Stimulated activated CD8-positive, alpha-beta memory T cell treated with anti-CD3 and anti-CD28 coated beads, Interleukin-15, amount 100 ng/mL, for 24 hours (primary cell): Measurements from ENCODE around the gene LCN12.

ENCODE experiments used
- DNase-seq: peaks from one replicate; pipeline ENCODE4 v3.0.0-alpha.2; 2020; ENCODE audit warnings: low read depth

LCN12 gene

DNA sequence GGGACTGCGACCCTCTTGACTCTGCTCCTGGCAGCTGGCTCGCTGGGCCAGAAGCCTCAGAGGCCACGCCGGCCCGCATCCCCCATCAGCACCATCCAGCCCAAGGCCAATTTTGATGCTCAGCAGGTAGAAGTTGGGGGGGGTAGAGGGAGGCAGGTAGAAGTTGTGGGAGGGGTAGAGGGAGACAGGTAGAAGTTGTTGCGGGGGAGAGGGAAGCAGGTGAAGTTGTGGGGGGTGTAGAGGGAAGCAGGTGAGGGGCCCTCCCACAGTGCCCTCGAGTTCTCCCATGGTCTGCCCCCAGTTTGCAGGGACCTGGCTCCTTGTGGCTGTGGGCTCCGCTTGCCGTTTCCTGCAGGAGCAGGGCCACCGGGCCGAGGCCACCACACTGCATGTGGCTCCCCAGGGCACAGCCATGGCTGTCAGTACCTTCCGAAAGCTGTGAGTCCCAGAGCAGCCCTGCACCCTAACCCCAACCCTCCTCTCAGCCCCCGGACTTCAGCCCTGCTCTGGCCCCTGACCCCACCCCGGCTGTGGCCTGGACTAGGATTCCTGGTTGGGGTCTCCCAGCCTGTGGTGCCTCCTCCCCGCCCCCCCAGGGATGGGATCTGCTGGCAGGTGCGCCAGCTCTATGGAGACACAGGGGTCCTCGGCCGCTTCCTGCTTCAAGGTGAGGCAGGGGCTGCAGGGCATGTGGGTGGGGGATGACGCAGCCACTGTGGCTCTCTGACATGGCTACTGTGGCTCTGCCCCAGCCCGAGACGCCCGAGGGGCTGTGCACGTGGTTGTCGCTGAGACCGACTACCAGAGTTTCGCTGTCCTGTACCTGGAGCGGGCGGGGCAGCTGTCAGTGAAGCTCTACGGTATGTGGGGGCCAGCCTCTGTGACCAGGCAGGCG lies 6.5 kb upstream of the LCN12 start:
- no peak for DNase-seq

- no peak for DNase-seq
These were observed 5.6 kb upstream of the LCN12 start for GRCh38 chr9:136946228-136947027.

DNA sequence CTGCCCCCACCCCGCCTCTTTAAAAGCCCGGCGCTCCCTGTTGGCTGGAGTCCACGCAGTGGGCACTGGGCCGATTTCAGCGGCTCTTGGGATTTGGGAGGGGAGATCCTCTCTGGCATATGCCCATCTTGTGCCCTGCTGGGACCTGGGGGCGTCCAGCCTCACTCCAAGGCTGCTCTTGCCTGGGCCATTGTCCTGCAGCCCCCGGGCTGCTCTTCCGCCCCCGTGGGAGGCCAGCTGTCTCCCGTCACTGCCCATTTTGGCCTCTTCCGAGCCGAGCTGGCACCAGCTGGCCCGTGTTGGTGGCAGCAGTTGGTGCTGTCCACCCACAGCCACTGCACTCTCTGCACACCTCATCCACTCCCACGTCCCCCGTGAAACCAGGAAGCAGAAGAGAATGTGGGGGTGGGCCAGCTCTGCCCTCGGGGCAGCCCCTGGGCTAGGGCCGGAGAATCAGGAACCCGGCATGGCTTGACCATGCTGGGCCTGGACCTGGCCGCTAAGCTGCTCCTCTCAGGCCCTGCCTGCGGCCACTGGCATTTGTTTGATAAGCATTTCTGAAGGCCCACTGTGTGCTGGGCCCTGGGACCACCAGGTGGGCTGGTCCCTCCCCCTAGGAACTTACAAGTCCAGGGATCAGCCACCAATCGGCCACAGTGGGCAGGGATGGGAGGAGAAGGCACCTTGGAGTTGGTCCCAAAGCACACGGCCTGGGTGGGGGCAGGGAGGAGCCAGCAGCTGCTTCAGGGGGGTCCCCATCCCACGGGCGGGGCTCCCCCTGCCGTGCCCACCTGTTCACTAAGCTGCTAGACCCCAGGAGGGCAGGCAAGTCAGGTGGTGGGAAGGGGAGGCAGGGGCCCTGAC lies 4.8 kb upstream of the LCN12 start:
- no peak for DNase-seq

GRCh38 chr9:136947955-136948510 lies 4.0 kb upstream of the LCN12 start:
- no peak for DNase-seq

- no peak for DNase-seq
These were observed 2.7 kb upstream of the LCN12 start for GRCh38 chr9:136949239-136949816.

DNA sequence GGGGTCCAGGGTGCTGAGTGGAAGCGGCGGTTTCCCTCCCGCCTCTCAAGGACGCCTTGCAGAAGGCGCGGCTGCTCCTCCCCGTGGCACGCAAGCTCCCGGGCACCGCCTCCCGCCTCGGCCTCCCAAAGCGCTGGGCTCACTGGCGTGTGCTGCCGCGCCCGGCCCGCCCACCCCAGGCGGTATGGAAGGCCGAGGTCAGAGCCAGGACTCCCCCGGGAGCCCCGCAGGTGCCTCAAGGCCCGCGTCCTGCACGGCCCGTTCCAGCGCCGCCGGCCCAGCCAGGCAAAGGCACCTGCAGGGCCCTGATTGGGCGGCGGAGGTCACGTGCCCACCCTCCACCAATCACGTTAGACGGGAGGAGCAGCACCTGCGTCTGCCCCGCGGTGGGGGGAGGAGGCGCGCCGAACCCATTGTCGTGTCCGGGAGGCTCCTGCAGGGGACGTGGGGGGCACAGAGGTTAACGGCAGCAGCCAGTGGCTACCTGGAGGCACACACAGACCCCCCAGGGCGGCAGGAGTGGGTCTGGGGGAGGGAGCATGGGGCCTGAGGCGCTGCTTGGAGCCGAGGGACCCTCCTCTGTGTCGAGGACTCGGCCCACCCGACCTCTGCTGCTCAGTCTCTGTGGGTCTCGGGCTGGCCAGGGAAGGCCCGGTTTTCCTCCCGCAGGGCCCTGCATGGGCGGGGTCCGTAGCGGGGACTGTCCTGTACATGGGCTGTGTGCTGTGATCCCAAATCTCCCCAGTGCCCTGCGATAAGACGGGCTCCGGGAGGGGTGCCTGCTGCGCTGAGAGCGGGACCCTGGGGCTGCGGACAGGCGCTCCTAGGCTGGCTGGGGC lies 2.0 kb upstream of the LCN12 start:
- DNase-seq: peak; percentile 83

DNA sequence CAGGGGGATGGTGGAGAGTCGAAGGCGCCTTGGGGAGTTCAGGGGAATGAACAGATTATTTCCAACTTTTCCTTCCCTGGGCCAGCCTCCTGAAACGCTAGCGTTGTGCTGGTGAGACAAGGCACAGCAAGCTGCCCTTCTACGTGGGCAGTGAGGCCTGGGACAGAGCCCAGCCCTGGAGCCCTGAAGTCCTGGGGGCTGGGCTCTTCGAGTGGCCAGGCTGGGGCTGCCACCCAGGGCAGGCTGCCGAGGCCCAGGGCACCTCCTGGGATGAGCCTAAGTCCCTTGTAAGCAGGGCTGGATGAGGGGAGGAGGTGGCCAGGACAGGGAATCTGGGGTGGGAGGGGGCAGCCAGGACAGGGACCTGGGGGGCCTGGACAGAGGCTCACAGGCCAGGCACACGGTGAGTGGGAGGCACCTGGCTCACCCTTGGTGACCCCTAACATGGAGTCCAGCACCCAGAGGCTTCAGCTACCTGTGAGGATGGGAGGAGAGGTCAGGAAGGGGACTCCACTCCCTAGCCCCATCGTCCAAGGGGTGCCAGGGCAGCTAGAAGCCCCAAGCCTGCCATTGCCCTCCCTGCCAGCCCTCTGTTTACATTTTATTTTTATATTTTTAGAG lies 1.3 kb upstream of the LCN12 start:
- DNase-seq: no peak

DNA sequence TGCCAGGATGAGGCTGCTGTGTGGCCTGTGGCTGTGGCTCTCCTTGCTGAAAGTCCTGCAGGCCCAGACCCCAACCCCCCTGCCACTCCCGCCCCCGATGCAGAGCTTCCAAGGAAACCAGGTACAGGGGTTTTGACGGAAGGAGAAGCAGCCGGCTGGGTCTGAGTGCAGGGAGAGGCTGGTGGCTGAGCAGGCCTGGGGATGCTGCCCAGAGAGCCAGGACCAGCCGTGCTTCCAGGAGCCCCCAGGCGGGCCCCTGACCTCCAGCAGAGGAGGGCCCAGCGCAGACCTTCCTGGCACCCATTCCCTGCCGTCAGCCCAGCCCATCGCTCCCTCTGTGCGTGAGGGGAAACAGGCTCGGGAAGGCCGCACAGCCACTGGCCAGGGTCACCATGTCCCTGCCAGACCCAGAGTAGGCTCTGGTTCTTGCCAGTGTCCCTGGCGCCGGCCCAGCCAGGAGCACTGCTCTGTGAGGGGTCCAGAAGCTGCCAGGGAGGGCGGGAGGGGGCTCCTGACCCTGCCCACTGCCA lies 313 bp downstream of the LCN12 start:
- no peak for DNase-seq

- DNase-seq: no peak
These were observed 1.1 kb downstream of the LCN12 start for GRCh38 chr9:136952876-136953770.

- no peak for DNase-seq
These were observed 1.7 kb downstream of the LCN12 start for GRCh38 chr9:136953771-136954269.

- DNase-seq: no peak
These were observed 2.4 kb downstream of the LCN12 start for GRCh38 chr9:136954270-136955083.

- no peak for DNase-seq
These were observed 3.3 kb downstream of the LCN12 start for GRCh38 chr9:136955202-136955942.

GRCh38 chr9:136955943-136956335 lies 3.9 kb downstream of the LCN12 start:
- DNase-seq: no peak

DNA sequence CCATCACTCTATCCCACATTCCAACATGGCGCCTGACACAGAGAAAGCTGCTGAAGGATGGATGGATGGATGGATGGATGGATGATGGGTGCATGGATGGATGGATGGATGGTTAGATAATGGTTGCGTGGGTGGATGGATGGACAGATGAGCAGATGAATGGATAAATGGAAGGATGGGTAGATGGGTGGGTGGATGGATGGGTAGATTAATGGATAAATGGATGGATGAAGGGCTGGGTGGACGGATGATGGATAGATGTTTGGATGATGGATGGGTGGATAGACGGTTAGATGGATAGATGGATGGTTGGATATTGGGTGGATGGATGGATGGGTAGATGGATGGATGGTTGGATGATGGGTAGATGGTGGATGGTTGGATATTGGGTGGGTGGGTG lies 4.5 kb downstream of the LCN12 start:
- no peak for DNase-seq

DNA sequence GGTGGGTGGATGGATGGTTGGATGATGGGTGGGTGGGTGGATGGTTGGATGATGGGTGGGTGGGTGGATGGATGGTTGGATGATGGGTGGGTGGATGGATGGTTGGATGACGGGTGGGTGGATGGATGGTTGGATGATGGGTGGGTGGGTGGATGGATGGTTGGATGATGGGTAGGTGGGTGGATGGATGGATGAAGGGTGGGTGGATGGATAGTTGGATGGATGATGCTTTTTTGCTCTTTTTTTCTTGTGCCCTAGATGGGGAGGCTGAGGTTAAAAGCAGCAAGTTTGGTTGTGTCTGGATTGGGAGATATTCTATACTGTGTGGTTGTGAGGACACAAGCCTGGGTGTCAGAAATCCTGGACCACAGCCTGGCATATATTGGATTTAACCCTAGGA lies 5.4 kb downstream of the LCN12 start:
- no peak for DNase-seq

DNA sequence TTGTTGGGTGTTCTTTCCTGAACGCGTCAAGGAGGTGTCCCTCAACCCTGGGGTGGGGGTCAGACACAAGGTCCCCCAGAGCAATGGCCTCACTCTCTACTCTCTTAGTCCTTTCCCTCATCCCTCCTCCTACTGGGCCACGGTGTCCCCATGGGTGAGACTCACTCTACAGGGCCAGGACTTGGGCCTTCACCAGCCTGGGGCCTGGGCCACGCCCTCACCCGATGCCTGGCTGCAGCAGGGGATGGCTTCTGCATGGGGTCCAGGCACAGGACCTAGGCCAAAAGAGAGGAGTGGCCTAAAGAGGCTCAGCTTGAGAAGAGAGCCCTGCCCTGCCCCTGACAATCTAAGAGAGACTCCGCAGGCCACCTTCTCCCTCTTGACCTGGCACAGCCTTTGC lies 5.8 kb downstream of the LCN12 start:
- DNase-seq: no peak

- DNase-seq: no peak
These were observed 6.4 kb downstream of the LCN12 start for GRCh38 chr9:136958473-136958872.
